GM18507 (cell line): ENCODE results near the gene NUMB.

Experiments used
- DNase-seq: peaks from one replicate; pipeline ENCODE4 v3.0.0; 2011; ENCODE audit warnings: low read depth; ENCODE audit not compliant: insufficient read length; ENCODE audit errors: extremely low spot score
- FAIRE-seq: peaks from 2 replicates; lab custom pipeline; 2011; peaks lifted over from hg19 to GRCh38; lab: Jason Lieb, UNC

NUMB gene

DNA sequence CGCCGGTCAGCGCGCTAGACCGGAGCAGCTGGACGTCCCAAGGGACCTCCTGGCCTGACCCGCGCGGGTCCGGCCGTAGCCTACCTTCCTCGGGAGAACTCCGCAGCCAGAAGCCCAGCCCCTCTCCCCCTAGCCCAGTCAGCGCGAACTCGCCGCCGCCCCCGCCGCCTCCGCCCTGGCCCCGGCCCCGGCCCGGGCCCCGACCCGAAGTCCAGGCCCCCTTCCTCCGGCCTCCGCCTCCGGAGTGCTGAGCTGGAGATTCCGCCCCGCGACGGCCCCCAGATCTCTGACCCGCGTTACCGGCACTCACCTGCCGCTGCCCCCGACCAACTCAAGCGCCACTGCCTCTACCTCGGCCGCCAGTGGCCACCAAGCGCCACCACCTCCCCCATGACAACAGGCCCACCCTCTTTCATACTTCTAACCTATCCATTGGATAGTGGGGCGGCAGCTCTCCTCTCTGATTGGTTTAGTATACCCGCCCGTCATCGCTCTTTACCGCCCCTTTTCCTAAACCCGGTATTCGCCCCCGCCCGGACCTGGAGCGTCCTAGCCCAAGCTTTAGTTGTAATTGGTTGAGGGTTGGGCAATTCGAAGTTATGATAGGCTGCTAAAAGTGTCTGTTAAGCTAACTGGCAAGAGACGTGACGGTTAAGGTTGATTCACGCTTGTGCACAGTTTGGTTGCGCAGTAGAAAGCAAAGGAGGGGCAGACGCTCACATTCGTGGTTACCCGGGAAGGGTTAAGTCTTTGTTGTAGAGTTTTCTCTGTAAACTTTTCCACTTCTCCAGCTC, at the start of gene NUMB:
Gene NUMB, minus strand, starts transcription at position 364 of the 794 bp plus-strand sequence. CDS start 102,795 bp downstream, outside the sequence.
- DNase-seq (peak; percentile 87), FAIRE-seq (peak; percentile 99)

GRCh38 chr14:73503648-73504047, 45.3 kb upstream of the NUMB start:
- DNase-seq (no peak), FAIRE-seq (peak; percentile 62)

DNA sequence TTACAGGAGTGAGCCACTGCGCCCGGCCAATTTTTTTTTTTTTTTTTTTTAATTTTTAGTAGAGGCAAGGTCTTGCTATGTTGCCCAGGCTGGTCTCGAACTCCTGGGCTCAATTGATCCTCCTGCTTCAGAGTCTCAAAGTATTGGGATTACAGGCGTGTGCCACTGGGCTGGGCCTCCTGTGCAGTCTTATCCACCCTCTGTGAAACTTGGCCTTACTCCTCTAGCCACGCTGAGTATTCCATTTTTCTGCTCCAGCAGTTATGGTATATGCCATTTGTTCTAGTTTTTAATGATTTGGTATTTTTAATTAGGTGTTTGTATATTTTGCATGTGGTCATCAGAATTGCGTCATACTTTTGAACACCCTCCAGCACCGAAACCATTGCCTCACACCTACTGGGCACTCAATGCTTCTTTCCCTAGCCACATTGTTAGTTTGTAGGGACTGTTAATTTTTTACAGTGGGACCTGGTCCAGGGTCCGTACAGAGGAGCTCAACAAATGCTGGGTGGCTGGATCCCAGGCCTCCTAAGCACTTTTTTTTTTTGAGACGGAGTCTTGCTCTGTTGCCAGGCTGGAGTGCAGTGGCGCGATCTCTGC, 43.8 kb upstream of the NUMB start:
- no peak for FAIRE-seq

GRCh38 chr14:73500360-73500759, 42.0 kb upstream of the NUMB start:
- DNase-seq = no peak
- FAIRE-seq = no peak

More for the DNA sequence above, 43.8 kb upstream of the NUMB start:
- no peak for DNase-seq

- DNase-seq (no peak), FAIRE-seq (no peak)
These were observed 36.2 kb upstream of the NUMB start for GRCh38 chr14:73494593-73494992.

DNA sequence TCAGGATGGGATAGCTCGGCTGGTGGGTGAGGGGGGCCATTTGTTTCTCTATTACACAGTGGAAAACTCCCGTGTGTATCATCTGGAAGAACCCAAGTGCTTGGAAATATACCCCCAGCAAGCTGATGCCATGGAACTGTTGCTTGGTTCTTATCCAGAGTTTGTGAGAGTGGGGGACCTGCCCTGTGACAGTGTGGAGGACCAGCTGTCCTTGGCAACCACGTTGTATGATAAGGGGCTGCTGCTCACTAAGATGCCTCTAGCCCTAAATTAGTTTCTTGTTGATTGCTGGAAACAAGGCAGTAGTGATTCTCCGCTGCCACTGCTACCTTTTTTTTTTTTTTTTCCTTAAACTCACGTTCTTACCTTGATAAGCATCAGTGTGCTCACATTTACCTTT, 34.3 kb upstream of the NUMB start:
- no peak for FAIRE-seq

GRCh38 chr14:73492043-73492552, 33.8 kb upstream of the NUMB start:
- no peak for DNase-seq
- FAIRE-seq = no peak

More for the DNA sequence above, 34.3 kb upstream of the NUMB start:
- no peak for DNase-seq

DNA sequence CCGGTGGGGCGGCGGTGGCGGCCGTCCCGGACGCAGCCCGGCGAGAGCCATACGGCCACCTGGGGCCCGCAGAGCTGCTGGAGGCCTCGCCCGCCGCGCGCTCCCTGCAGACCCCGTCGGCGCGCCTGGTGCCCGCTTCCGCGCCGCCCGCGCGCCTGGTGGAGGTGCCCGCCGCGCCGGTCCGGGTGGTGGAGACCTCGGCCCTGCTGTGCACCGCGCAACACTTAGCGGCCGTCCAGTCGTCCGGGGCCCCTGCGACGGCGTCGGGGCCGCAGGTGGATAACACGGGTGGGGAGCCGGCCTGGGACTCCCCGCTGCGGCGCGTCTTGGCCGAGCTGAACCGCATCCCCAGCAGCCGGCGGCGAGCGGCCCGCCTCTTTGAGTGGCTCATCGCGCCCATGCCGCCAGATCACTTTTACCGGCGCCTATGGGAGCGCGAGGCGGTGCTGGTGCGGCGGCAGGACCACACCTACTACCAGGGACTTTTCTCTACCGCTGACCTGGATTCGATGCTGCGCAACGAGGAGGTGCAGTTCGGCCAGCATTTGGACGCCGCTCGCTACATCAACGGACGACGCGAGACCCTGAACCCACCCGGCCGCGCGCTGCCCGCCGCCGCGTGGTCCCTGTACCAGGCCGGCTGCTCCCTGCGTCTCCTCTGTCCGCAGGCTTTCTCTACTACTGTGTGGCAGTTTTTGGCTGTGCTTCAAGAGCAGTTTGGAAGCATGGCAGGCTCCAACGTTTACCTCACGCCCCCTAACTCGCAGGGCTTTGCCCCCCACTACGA, 33.1 kb upstream of the NUMB start:
- DNase-seq (peak; percentile 67), FAIRE-seq (peak; percentile 71)

- no peak for DNase-seq
These were observed 31.3 kb upstream of the NUMB start for GRCh38 chr14:73489481-73490175.

GRCh38 chr14:73478684-73479083, 20.3 kb upstream of the NUMB start:
- DNase-seq (no peak), FAIRE-seq (no peak)

More at GRCh38 chr14:73489481-73490175, 31.3 kb upstream of the NUMB start:
- FAIRE-seq = no peak

DNA sequence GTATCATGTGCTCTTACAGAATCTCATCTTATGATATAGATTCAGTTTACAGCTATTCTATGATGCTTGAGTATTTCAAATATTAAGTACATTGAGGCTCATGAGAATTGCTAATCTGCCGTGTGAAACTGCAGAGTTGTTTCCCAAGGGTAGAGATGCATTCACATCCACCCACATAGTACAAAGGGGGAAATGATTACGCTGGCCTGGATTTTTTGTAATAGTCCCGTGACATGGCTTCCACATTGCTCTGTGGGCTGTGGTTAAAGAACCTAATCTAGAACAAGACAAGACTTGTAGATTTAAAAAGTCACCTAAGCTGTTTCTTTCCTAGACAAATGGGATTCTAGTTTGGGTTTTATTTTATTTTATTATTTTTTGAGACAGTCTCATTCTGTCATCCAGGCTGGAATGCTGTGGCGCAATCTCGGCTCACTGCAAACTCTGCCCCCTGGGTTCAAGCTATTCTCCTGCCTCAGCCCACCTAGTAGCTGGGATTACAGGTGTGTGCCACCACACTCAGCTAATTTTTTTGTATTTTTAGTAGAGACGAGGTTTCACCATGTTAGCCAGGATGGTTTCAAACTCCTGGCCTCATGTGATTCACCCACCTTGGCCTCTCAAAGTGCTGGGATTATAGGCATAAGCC, 19.4 kb upstream of the NUMB start:
- FAIRE-seq (peak; percentile 87), DNase-seq (no peak)

DNA sequence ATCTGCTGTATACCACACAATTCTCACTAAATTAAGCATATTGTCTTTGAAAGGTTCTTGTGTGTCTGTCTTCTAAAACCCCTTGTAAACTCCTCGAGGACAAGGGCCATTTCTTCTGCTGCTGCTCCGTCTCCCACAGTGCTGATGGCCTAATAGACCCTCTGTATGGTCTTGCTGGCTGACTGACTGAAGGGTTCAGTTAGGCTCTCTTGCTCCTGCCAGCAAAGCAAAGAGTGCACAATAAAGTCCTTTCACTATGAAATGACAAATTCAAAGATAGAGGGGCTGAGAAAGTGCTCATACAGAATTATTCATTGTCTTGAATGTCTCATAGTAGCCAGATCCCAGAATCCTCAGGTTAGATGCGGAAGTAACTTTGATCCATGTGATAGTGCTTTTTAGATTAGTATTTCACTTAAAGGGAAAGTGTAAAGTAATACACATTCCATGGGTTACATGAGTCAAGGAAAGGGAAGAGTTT, 18.1 kb upstream of the NUMB start:
- FAIRE-seq = no peak

GRCh38 chr14:73474952-73475351, 16.6 kb upstream of the NUMB start:
- FAIRE-seq (no peak), DNase-seq (no peak)

More for the DNA sequence above, 18.1 kb upstream of the NUMB start:
- no peak for DNase-seq

GRCh38 chr14:73472185-73473114, 14.1 kb upstream of the NUMB start:
- no peak for DNase-seq
- FAIRE-seq = peak; percentile 82

GRCh38 chr14:73471582-73472184, 13.3 kb upstream of the NUMB start:
- DNase-seq (no peak), FAIRE-seq (no peak)

DNA sequence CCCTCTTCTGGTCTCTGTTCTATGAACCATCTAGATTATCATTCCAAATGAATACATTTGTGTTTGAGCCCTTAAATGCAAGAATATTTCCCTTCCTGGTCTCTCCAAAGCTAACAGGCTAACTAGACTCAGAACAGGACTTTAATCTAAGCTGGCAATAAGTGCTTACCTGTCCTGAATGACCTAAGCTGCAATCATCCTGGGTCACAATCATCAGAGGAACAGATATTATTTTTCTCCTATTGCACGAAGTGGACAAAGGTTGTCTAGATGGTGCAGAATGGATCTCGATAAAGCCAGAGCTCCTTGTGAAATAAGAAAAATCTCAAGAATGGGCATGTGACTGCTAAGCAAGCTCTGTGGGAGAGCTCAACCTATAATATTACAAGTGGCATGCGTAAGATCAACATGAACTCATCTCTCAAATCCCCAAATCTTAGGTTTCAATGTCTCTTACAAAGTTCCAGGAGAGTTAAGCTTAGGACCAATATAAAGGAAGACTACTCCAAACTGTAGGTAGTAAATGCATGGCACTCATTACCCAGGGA, 10.6 kb upstream of the NUMB start:
- FAIRE-seq (no peak), DNase-seq (no peak)

- no peak for DNase-seq
- FAIRE-seq = no peak
These were observed 9.5 kb upstream of the NUMB start for GRCh38 chr14:73467800-73468199.
